ENCODE data around the gene SCUBE2. TPM values are rescaled to one million over a fixed set of nuclear protein-coding genes. Genes with fewer than 3 reads are reported as not detected.

The SCUBE2 gene
- total RNA-seq, 1 experiment from 2014 or later, result 3.1 TPM

- Mint-ChIP-seq H3K9me3 (ENCODE audit: unreplicated experiment) (no peaks in the 10 kb centered on the region), H3K36me3 (ENCODE audit: insufficient read depth, unreplicated experiment) (no peaks in the 10 kb centered on the region), H3K27me3 (ENCODE audit: insufficient read depth, unreplicated experiment) (no peaks in the 10 kb centered on the region), H3K27ac (ENCODE audit: unreplicated experiment) (no peak overlapping the region), H3K4me1 (ENCODE audit: low read depth, unreplicated experiment) (peaks cover 7% of the 10 kb centered on the region), H3K4me3 (ENCODE audit: unreplicated experiment) (no peak overlapping the region)
- intact Hi-C loops (cut with micrococcal nuclease; ENCODE audit: unreplicated experiment), result no loop called here
- Histone ChIP-seq H3K36me3 (ENCODE audit: control insufficient read depth, insufficient read depth, low read length) (no peaks in the 10 kb centered on the region), H3K4me1 (peaks cover 9% of the 10 kb centered on the region), H3K9me3 (no peaks in the 10 kb centered on the region; the same call in 1 of the 2 replicates), H3K27me3 (replicated peaks; ENCODE audit: control insufficient read depth, insufficient read depth, low read length) (no peaks in the 10 kb centered on the region), H3K4me3 (ENCODE audit: low read depth, low read length) (no peak overlapping the region)
- ChIA-PET CTCF (no interaction called here), POLR2A (no interaction called here)
- TF ChIP-seq CTCF (IDR thresholded peaks at IDR 0.05; ENCODE audit: insufficient read depth in 1 of 2, low read depth in 1 of 2, low read length in 1 of 2, severe bottlenecking in 1 of 2, unreplicated experiment in 1 of 2), result no peak
- BruUV-seq (replicated peaks), result no TSS peak
- DNase-seq, result no peak
Measured at GRCh38 chr11:9040410-9040809, 51.0 kb downstream of the SCUBE2 start.

- DNase-seq, result no peak
- H3K27me3 Mint-ChIP-seq (ENCODE audit: insufficient read depth, unreplicated experiment), result no peaks in the 10 kb centered on the region
- ChIA-PET CTCF (interaction anchor here (0.6 kb wide), 1 partner anchor 228 kb away, joined by 5 read pairs; no protein-coding TSS in a partner anchor), POLR2A (no interaction called here)
- Histone ChIP-seq H3K36me3 (ENCODE audit: control insufficient read depth, insufficient read depth, low read length) (no peaks in the 10 kb centered on the region), H3K9me3 (no peaks in the 10 kb centered on the region; the same call in 1 of the 2 replicates), H3K4me3 (ENCODE audit: low read depth, low read length) (no peak overlapping the region), H3K27me3 (replicated peaks; ENCODE audit: control insufficient read depth, insufficient read depth, low read length) (no peaks in the 10 kb centered on the region), H3K4me1 (peaks cover 9% of the 10 kb centered on the region)
- no peaks in the 10 kb centered on the region for H3K36me3 Mint-ChIP-seq (ENCODE audit: insufficient read depth, unreplicated experiment)
- TF ChIP-seq CTCF (IDR thresholded peaks at IDR 0.05; ENCODE audit: insufficient read depth in 1 of 2, low read depth in 1 of 2, low read length in 1 of 2, severe bottlenecking in 1 of 2, unreplicated experiment in 1 of 2), result no peak
- BruUV-seq (replicated peaks), result no TSS peak
- H3K4me1 Mint-ChIP-seq (ENCODE audit: low read depth, unreplicated experiment), result peaks cover 7% of the 10 kb centered on the region
- H3K4me3 Mint-ChIP-seq (ENCODE audit: unreplicated experiment), result no peak overlapping the region
- no peak overlapping the region for H3K27ac Mint-ChIP-seq (ENCODE audit: unreplicated experiment)
- no peaks in the 10 kb centered on the region for H3K9me3 Mint-ChIP-seq (ENCODE audit: unreplicated experiment)
- intact Hi-C loops (cut with micrococcal nuclease; ENCODE audit: unreplicated experiment), result no loop called here
Measured at GRCh38 chr11:9039863-9040262, 51.5 kb downstream of the SCUBE2 start.

- intact Hi-C loops (cut with micrococcal nuclease; ENCODE audit: unreplicated experiment), result no loop called here
- no peaks in the 10 kb centered on the region for H3K27me3 ChIP-seq (replicated peaks; ENCODE audit: control insufficient read depth, insufficient read depth, low read length)
- POLR2A ChIA-PET, result no interaction called here
- no peaks in the 10 kb centered on the region for H3K36me3 ChIP-seq (ENCODE audit: control insufficient read depth, insufficient read depth, low read length)
- no peak overlapping the region for H3K4me3 Mint-ChIP-seq (ENCODE audit: unreplicated experiment)
- no peak overlapping the region for H3K27ac Mint-ChIP-seq (ENCODE audit: unreplicated experiment)
- H3K9me3 Mint-ChIP-seq (ENCODE audit: unreplicated experiment), result no peaks in the 10 kb centered on the region
- BruUV-seq (replicated peaks), result no TSS peak
- no peaks in the 10 kb centered on the region; the same call in 1 of the 2 replicates for H3K9me3 ChIP-seq
- H3K4me3 ChIP-seq (ENCODE audit: low read depth, low read length), result no peak overlapping the region
- no peak for DNase-seq
- H3K27me3 Mint-ChIP-seq (ENCODE audit: insufficient read depth, unreplicated experiment), result no peaks in the 10 kb centered on the region
- H3K36me3 Mint-ChIP-seq (ENCODE audit: insufficient read depth, unreplicated experiment), result no peaks in the 10 kb centered on the region
- peaks cover 9% of the 10 kb centered on the region for H3K4me1 ChIP-seq
- no peak for TF ChIP-seq CTCF (IDR thresholded peaks at IDR 0.05; ENCODE audit: insufficient read depth in 1 of 2, low read depth in 1 of 2, low read length in 1 of 2, severe bottlenecking in 1 of 2, unreplicated experiment in 1 of 2)
- CTCF ChIA-PET, result no interaction called here
- H3K4me1 Mint-ChIP-seq (ENCODE audit: low read depth, unreplicated experiment), result peaks cover 7% of the 10 kb centered on the region
Measured at GRCh38 chr11:9039198-9039597, 52.2 kb downstream of the SCUBE2 start.

Measured in Caco-2 (cell line).